ENCODE results near the gene ST3GAL3. TPM values are rescaled to one million over a fixed set of nuclear protein-coding genes. Genes with fewer than 3 reads are reported as not detected.
A peak's percentile ranks its signal among the peaks of the same experiment; 100 is the strongest.
"Not testable (repeated sequence)": the region's sequence is repeated elsewhere in the genome, so short reads cannot be mapped to it uniquely, and the experiment has no call there.

Gene ST3GAL3
- total RNA-seq, 2 experiments from 2014 or later = 23.7 to 24.3 TPM

DNA sequence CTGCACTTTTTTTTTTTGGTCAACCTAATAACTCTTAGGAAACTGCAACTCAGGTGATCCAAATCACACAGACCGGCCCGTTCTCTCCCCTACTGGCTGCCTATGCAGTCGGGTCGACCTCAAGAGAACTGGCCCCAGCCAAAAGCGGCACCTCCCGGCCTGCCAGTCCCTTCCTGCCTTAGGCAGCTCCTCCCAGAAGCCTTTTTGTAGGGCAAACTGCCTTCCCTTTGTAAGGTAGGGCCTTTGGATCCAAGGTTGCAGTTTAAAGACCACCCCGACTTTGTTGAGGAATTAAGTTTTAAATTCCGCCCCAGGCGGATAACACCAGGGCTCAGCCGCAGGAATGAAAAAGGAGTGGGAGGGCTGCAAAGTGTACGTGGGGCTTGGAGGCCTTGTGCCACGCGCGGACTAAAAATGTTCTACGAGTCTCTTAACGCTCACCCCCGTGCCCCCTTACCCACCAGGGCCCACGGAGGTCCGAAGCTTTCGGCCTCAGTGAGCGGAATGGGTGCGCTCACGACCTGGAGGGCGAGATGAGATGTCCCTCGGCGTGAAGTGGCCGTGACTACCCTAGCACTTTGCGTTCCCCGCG lies 642 bp upstream of the ST3GAL3 start:
- peaks cover 42% of the 10 kb centered on the region for H3K4me1 Mint-ChIP-seq
- H3K27ac Mint-ChIP-seq = peak overlapping the region; percentile 85
- peak; percentile 23 for DNase-seq
- peaks cover 41% of the 10 kb centered on the region for H3K36me3 Mint-ChIP-seq (ENCODE audit: low read depth)
- H3K4me3 Mint-ChIP-seq = peak overlapping the region; percentile 83
- POLR2A ChIA-PET = interaction anchor here (0.6 to 0.9 kb wide), 3 partner anchors 32 to 55 kb away, joined by 3 to 4 read pairs (median 3); no protein-coding TSS in a partner anchor
- H3K9me3 Mint-ChIP-seq = no peaks in the 10 kb centered on the region
- H3K27me3 Mint-ChIP-seq = no peaks in the 10 kb centered on the region
- CTCF ChIA-PET = interaction anchor here (0.6 to 0.8 kb wide), 2 partner anchors 40 to 194 kb away, joined by 3 read pairs; no protein-coding TSS in a partner anchor

DNA sequence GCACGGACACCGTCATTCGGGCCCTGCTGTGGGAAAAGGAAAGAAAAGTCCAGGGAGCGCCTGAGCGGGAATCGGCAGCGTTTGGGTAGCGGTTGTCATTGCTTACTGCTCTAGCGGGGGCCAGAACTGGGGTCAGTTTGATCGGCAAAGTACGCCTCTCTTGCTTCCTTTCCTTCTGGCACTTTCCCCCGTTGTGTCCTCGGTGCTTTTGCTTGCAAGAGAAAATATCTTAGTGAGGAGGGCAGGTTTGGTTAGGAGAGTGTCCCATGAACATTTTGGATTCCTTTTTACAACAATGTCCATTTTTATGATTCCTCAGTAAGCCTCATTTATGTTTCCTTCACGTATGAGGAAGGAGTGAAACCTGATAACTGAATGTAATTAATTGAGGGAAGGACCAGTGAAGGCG lies 670 bp downstream of the ST3GAL3 start:
- peaks cover 40% of the 10 kb centered on the region for H3K36me3 Mint-ChIP-seq (ENCODE audit: low read depth)
- peak overlapping the region; percentile 93 for H3K4me3 Mint-ChIP-seq
- CTCF ChIA-PET = interaction anchor here (1.1 kb wide), 1 partner anchor 227 kb away, joined by 4 read pairs; no protein-coding TSS in a partner anchor
- POLR2A ChIA-PET = no interaction called here
- H3K27me3 Mint-ChIP-seq = no peaks in the 10 kb centered on the region
- H3K9me3 Mint-ChIP-seq = no peaks in the 10 kb centered on the region
- no peak for DNase-seq
- peaks cover 44% of the 10 kb centered on the region for H3K4me1 Mint-ChIP-seq
- H3K27ac Mint-ChIP-seq = peak overlapping the region; percentile 88

DNA sequence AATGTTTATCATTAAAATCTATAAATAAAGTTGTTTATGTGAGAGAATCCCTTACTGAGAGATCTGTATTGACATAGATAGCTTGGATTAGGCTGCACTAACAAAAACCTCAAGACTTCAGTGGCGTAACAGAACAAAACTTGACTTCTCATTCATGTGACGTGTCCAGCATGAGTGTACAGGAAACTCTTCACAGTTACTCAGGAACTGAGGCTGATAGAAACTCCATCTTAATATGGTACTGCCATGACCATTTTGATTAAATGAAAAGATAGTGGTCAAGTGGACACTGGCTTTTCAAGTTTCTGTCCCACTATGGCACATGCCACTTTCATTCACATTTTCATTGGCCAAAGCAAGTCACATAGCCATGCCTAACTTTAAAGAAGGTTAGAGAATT lies 3.7 kb downstream of the ST3GAL3 start:
- H3K4me1 Mint-ChIP-seq = peaks cover 36% of the 10 kb centered on the region
- no peaks in the 10 kb centered on the region for H3K9me3 Mint-ChIP-seq
- no peak overlapping the region for H3K4me3 Mint-ChIP-seq
- H3K27ac Mint-ChIP-seq = no peak overlapping the region
- POLR2A ChIA-PET = interaction anchor here (0.6 kb wide), 2 partner anchors 61 to 530 kb away, joined by 3 read pairs; partner anchors contain the start of gene KDM4A
- no peak for DNase-seq
- CTCF ChIA-PET = no interaction called here
- H3K36me3 Mint-ChIP-seq (ENCODE audit: low read depth) = peaks cover 18% of the 10 kb centered on the region
- no peaks in the 10 kb centered on the region for H3K27me3 Mint-ChIP-seq

DNA sequence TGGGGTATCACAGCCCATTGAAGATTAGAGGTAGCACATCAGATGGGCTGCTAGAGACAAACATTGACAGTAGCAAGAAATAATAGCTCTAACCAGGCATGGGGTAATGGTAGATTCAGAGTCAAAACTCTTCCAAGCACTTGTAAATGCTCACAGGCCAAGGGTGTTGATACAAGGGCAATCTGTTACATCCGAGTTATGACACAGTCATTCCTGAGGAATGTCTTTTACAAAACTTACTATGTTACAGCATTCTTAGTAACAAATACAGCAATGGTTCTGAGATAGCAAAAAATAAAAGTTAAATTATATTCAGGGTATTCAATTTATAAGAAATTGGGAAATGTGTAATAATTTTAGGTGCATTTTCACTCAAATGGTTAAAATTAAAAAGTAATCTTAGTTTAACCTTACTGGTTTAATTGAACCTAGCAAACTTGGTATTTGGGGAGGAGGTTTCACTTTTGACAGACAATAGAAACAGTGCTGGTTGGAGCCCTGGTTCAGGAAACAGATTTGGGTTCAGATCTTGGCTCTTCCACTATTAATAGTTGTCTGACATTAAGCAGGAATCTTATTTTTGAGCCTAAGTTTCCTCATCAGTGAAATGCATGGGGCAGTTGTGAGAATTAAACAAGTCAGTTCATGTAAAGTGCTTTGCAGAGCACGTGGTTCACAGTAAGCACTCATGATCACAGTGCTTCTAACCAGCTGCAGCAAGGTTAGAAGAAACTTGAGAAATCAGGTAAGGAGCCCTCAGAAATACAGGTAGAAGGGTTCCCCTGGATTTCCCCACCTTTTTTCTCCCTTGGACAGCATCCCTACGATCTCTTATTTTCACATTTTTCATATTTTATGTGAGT lies 4.4 kb downstream of the ST3GAL3 start:
- ChIA-PET POLR2A (interaction anchor here (0.6 kb wide), 1 partner anchor 62 kb away, joined by 3 read pairs; the partner anchor contains the start of gene KDM4A), CTCF (no interaction called here)
- Mint-ChIP-seq H3K27me3 (no peaks in the 10 kb centered on the region), H3K4me1 (peaks cover 30% of the 10 kb centered on the region), H3K27ac (no peak overlapping the region), H3K4me3 (no peak overlapping the region), H3K9me3 (no peaks in the 10 kb centered on the region), H3K36me3 (ENCODE audit: low read depth) (peaks cover 18% of the 10 kb centered on the region)
- DNase-seq = no peak

DNA sequence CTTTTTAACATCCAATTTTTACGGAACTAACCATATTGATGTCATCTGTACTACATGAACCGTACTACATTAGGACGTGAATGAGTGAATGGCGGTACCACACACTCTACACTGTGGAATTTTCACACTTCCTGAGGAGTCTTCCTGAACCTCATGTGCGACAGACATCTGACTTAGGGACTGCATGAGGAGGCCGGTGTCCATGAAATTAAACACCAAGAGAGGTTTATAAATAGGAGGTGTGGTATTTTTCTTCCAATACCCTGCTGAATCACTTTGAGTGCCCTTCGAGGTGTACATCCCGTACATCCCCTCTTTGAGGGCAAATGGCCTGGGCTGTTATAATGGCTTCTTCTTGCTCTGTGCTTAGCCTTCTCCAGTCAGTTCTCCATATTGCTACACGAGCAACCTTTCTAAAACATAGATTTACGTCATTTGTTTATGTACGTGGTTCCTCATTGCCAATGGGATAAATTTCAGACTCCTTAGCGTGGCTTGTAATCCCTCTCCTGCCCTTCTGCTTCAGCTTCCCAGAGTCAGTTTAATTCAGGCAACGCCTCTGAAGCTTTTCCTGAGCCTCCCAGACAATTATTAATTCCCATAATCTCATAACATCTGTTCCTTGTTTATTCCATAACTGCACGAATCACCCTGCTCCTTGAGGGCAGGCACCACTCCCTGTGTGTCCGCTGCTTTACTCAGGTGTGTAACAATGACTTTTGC lies 9.4 kb downstream of the ST3GAL3 start:
- Mint-ChIP-seq H3K4me1 (peaks cover 5% of the 10 kb centered on the region), H3K9me3 (no peaks in the 10 kb centered on the region), H3K27me3 (no peaks in the 10 kb centered on the region), H3K36me3 (ENCODE audit: low read depth) (no peaks in the 10 kb centered on the region), H3K27ac (no peak overlapping the region), H3K4me3 (no peak overlapping the region)
- POLR2A ChIA-PET = no interaction called here
- no peak for DNase-seq
- CTCF ChIA-PET = no interaction called here

DNA sequence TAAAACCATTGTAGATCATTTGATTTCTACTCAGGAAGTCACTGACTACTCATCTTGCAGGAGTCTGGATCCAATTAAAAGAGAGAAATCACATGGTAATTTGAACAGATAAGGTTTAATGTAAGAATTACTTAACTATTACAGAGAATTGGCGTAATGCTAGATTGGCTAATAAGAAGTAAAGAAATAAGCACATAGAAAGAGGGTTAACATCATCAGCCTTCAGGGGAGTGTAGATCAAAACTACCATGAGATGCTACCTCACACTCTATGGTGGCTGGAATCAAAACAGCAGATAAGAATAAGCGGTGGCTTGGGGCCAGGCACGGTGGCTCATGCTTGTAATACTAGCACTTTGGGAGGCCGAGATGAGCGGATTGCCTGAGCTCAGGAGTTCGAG lies 11.7 kb downstream of the ST3GAL3 start:
- H3K27me3 Mint-ChIP-seq = no peaks in the 10 kb centered on the region
- no peaks in the 10 kb centered on the region for H3K9me3 Mint-ChIP-seq
- POLR2A ChIA-PET = interaction anchor here (0.7 kb wide), 1 partner anchor 293 kb away, joined by 4 read pairs; no protein-coding TSS in a partner anchor
- H3K36me3 Mint-ChIP-seq (ENCODE audit: low read depth) = no peaks in the 10 kb centered on the region
- peaks cover 3% of the 10 kb centered on the region for H3K4me1 Mint-ChIP-seq
- DNase-seq = no peak
- no peak overlapping the region for H3K27ac Mint-ChIP-seq
- CTCF ChIA-PET = interaction anchor here (0.6 kb wide), 1 partner anchor 229 kb away, joined by 3 read pairs; no protein-coding TSS in a partner anchor
- no peak overlapping the region for H3K4me3 Mint-ChIP-seq

DNA sequence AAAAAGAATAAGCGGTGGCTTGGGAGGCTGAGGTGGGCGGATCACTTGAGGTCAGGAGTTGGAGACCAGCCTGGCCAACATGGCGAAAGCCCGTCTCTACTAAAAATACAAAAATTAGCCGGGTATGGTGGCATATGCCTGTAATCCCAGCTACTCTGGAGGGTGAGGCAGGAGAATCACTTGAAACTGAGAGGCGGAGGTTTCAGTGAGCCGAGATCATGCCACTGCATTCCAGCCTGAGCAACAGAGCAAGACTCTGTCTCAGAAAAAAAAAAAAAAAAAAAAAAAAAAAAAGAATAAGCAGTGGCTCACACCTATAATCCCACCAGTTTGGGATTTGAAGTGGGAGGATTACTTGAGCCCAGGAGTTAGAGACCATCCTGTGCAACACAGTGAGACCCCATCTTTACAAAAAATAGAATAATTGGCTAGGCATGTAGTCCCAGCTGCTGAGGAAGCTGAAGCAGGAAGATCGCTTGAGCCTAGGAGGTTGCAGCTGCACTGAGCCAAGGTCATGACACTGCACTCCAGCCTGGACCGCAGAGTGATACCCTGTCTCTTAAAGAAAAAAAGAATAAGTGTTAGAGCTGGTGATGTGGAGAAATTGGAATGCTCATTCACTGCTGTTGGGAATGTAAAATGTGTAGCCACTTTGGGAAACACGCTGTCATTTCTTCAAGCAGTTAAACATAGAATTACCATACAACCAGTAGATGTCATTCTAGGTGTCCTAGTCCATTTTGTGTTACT lies 12.5 kb downstream of the ST3GAL3 start:
- POLR2A ChIA-PET; H3K36me3 Mint-ChIP-seq (ENCODE audit: low read depth); H3K4me3 Mint-ChIP-seq; DNase-seq; H3K4me1 Mint-ChIP-seq; H3K27me3 Mint-ChIP-seq; H3K27ac Mint-ChIP-seq; H3K9me3 Mint-ChIP-seq: not testable (repeated sequence)
- CTCF ChIA-PET = interaction anchor here (0.6 kb wide), 1 partner anchor 229 kb away, joined by 3 read pairs; no protein-coding TSS in a partner anchor

DNA sequence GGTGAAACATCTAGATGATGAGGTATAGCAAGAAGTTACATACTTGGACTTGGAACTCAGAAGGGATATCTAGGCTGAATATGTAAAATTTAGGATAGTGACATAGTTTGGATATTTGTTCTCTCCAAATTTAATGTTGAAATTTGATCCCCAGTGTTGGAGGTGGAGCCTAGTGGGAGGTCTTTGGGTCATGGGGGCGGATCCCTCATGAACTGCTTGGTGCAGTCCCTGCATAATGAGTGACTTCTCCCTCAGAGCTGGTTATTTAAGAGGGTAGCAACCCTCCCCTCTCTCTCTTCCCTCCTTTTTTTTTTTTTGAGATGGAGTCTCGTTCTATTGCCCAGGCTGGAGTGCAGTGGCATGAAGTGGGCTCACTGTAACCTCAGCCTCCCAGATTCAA lies 15.5 kb downstream of the ST3GAL3 start:
- no peaks in the 10 kb centered on the region for H3K4me1 Mint-ChIP-seq
- ChIA-PET CTCF (interaction anchor here (0.6 kb wide), 2 partner anchors 9 to 21 kb away, joined by 3 read pairs; no protein-coding TSS in a partner anchor), POLR2A (no interaction called here)
- H3K36me3 Mint-ChIP-seq (ENCODE audit: low read depth) = no peaks in the 10 kb centered on the region
- H3K27me3 Mint-ChIP-seq = no peaks in the 10 kb centered on the region
- H3K4me3 Mint-ChIP-seq = no peak overlapping the region
- H3K27ac Mint-ChIP-seq = no peak overlapping the region
- DNase-seq = no peak
- H3K9me3 Mint-ChIP-seq = no peaks in the 10 kb centered on the region

DNA sequence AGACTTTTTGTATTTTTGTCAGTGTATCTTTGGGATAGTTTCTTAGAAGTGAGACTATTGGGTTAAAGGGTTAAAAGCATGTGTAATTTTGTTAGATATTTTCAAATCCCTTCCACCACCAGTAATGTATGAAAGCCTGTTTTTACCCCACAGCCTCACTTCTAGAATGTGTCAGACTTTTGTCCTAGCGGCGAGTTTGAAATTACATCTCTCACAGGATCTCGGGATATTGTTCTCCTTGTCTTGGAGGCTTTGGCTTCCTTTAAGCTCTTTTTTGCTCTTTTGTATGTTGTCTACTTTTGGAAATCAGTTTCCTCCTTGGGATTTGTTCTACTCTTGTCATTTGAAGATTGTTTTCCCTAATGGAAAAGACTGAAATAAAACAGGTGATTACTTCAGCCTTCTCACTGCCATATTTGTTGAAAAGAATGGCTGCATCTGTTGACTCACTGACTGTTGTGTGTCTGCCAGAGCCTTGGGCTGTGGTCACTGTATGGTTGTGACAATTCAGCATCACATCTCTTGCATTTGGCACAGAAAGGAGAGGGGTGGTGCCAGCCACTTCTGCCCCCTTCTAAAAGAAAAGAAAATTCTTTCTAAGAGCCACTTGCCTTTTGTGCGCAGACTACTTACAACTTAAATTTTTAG lies 22.6 kb downstream of the ST3GAL3 start:
- CTCF ChIA-PET = no interaction called here
- H3K9me3 Mint-ChIP-seq = no peaks in the 10 kb centered on the region
- no peak overlapping the region for H3K4me3 Mint-ChIP-seq

DNA sequence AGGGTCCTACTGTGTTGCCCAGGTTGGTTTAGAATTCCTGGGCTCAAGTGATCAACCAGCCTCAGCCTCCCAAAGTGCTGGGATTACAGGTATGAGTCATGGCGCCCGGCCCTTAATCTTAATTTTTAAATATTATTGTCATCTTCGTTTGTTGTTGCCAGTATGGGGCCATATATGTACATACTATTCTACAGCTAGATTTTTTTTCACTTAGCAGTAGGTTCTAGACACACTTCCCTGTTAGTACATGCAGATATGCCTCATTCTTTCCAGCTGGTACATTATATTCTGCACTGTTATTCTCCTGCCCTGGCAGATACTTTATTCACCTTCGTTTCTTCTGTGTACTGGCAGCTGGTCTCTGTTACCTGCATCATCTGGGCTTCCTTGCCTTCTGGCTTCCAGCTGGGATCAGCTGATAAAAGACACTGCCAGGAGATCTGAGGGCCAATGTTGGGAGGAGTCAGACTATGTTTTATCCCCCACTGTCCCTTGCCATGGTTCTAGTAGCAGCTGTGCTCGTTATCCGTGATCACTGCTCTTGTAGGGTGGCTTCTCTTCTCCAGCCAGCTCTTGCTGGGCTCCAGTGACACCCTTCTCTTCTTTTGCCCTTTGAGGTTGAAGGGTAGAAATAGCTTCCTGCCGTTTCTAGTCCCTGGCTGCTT lies 24.7 kb downstream of the ST3GAL3 start:
- Mint-ChIP-seq H3K4me1 (no peaks in the 10 kb centered on the region), H3K9me3 (no peaks in the 10 kb centered on the region), H3K27ac (no peak overlapping the region), H3K27me3 (no peaks in the 10 kb centered on the region), H3K36me3 (ENCODE audit: low read depth) (peaks cover 7% of the 10 kb centered on the region), H3K4me3 (no peak overlapping the region)
- DNase-seq = no peak
- CTCF ChIA-PET = interaction anchor here (0.6 to 1.4 kb wide), 3 partner anchors 11 to 202 kb away, joined by 3 to 5 read pairs (median 4); no protein-coding TSS in a partner anchor
- POLR2A ChIA-PET = no interaction called here

More for the DNA sequence above, 22.6 kb downstream of the ST3GAL3 start:
- no peaks in the 10 kb centered on the region for H3K4me1 Mint-ChIP-seq
- POLR2A ChIA-PET = no interaction called here
- DNase-seq = no peak
- H3K27me3 Mint-ChIP-seq = no peaks in the 10 kb centered on the region
- H3K36me3 Mint-ChIP-seq (ENCODE audit: low read depth) = no peaks in the 10 kb centered on the region
- H3K27ac Mint-ChIP-seq = no peak overlapping the region

DNA sequence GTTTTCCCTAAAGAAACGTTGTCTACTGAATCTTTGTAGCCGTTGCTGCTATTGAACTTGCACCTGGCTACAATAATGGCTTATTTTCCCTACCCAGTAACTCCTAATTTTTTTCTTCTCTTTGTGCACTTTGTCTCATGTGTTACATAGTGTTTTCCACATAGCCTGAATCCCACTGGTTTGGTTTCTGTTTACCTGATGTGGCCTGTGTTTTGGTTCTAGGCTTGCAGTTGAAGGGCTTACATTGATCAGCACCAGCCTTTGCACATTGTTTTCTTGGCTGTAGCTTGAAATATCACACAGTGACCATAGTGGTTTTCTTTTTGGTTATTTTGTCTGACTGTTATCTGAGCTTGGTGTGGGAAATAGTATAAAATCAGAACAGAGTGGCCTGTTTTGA lies 29.5 kb downstream of the ST3GAL3 start:
- Mint-ChIP-seq H3K27ac (no peak overlapping the region), H3K27me3 (no peaks in the 10 kb centered on the region), H3K4me1 (no peaks in the 10 kb centered on the region), H3K36me3 (ENCODE audit: low read depth) (peaks cover 7% of the 10 kb centered on the region), H3K9me3 (no peaks in the 10 kb centered on the region), H3K4me3 (no peak overlapping the region)
- POLR2A ChIA-PET = no interaction called here
- CTCF ChIA-PET = interaction anchor here (0.8 kb wide), 1 partner anchor 27 kb away, joined by 3 read pairs; no protein-coding TSS in a partner anchor
- no peak for DNase-seq
